Right cardiac atrium (tissue), 5 donors: ENCODE measurements around the gene RAB23. TPM values are rescaled to one million over a fixed set of nuclear protein-coding genes. Genes with fewer than 3 reads are reported as not detected.

Source experiments
- polyA plus RNA-seq: library from polyadenylated mRNA; stranded (reverse); fragments of 200-250 nt; gene quantifications from one replicate; pipeline ENCODE4 v1.2.3, GENCODE V29; 2013
- total RNA-seq, 4 donors: library from RNA; stranded (reverse); fragmentation: NEBNext Ultra II Directional; extraction: Animal tissue kit (Norgen Biotek cat#: 25700); gene quantifications; one replicate each; pipeline ENCODE4 v1.2.1, GENCODE V29; 2021
- donor health status: healthy with polysubstance abuse.
- donor health status: DM: no; HTN: yes; CAD: no.
- donor health status: DM: no; HTN: no; CAD: no.
- donor health status: DM: no; HTN: yes; CAD: no; lungs with severe emphysema.
- donor health status: DM: yes; HTN: yes; CAD: no.

The RAB23 gene
- total and polyA plus RNA-seq, 5 donors, result 6.1 to 20.7 (median 11.3) TPM

Other genes starting within 250 kb of the RAB23 start
- 10 to 100 TPM in 1 of 4 donors, 1 to 10 TPM in 3; 6.3 to 10.3 (median 9.1) TPM for gene KIAA1586, start 175.6 kb downstream of the RAB23 start, total RNA-seq
- 3.1 TPM for gene KIAA1586, start 175.6 kb downstream of the RAB23 start, polyA plus RNA-seq
- gene ZNF451, start 132.1 kb downstream of the RAB23 start, total RNA-seq, result 10 to 100 TPM; 27.1 to 41.9 (median 28.7) TPM
- 11.0 TPM for gene ZNF451, start 132.1 kb downstream of the RAB23 start, polyA plus RNA-seq
- 10 to 100 TPM; 11.3 to 17.8 (median 16.0) TPM for gene BAG2, start 50.0 kb downstream of the RAB23 start, total RNA-seq
- gene BAG2, start 50.0 kb downstream of the RAB23 start, polyA plus RNA-seq, result 10.1 TPM
- gene PRIM2, start 95.3 kb upstream of the RAB23 start, total RNA-seq, result 1 to 10 TPM; 4.1 to 6.7 (median 5.4) TPM
- gene PRIM2, start 95.3 kb upstream of the RAB23 start, polyA plus RNA-seq, result 3.1 TPM